CD4-positive, alpha-beta T cell treated with Interleukin-17A for 4 hours (primary cell): ENCODE results near the gene OGDH.
"Not testable (repeated sequence)": the region's sequence is repeated elsewhere in the genome, so short reads cannot be mapped to it uniquely, and the experiment has no call there.

Source experiments
- DNase-seq: peaks from one replicate; pipeline ENCODE4 v3.0.0-alpha.2; 2020; ENCODE audit warnings: mixed read lengths

OGDH gene

DNA sequence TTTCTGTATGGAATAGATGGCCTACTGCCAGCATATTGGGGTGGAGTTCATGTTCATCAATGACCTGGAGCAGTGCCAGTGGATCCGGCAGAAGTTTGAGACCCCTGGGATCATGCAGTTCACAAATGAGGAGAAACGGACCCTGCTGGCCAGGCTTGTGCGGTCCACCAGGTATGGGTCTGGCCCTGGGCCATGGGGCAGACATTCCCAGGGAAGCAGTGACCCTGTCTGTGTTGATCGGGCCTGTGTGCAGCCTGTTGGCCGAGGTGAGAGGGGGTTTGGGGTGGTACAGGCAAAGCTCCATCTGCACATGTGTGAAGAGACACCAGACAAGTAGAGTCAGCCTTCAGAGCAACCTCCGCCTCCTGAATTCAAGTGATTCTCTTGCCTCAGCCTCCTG is 67.3 kb downstream of the OGDH start:
- DNase-seq: no peak

DNA sequence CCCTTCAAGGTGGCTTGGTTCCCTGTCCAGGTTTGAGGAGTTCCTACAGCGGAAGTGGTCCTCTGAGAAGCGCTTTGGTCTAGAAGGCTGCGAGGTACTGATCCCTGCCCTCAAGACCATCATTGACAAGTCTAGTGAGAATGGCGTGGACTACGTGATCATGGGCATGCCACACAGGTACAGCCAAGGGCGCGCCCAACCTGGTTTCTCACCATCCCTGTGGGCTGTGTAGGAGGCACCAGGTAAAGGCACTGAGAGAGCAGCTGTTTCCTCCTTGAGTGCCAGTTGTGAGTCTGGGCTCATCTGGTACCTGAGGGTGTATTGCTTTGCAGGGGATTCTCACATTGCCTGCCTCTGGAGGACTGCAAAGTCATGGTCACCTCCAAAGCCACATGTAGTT is 68.0 kb downstream of the OGDH start:
- no peak for DNase-seq

DNA sequence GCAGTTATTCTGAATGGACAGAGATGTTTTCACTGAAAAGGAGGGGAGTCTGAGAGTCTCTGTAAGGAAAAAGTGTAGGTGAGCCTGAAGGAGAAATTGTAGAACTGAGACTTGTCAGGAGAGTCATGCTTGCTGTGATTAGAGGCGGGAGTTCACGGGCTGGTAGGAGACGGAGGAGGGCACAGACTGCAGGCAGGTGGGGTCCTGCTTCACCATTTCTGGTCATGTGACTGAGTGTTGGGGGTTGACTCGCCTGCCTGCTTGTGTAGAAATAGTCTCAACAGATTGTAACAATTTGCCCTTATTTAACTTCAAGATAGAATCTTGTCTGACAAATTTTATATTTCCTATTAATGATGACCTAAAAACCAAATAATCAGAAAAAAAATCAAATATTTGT is 70.3 kb downstream of the OGDH start:
- DNase-seq: no peak

DNA sequence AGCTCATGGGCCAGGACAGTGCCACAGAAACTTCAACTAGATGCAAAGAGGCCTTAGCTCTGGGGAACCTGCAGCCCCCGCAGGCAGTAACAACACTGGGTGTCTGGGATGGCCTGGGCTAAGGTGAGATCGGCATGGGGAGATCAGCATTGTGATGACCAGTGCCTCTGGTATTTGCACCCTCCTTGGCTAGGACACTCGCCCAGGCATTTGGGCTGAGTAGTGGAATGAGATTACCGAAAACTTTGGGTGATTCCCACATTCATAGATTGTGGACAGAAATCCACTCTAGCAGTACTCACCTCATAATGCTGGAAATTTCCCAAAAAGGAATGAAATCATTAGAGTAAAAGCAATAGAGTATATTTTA is 71.7 kb downstream of the OGDH start:
- no peak for DNase-seq

DNA sequence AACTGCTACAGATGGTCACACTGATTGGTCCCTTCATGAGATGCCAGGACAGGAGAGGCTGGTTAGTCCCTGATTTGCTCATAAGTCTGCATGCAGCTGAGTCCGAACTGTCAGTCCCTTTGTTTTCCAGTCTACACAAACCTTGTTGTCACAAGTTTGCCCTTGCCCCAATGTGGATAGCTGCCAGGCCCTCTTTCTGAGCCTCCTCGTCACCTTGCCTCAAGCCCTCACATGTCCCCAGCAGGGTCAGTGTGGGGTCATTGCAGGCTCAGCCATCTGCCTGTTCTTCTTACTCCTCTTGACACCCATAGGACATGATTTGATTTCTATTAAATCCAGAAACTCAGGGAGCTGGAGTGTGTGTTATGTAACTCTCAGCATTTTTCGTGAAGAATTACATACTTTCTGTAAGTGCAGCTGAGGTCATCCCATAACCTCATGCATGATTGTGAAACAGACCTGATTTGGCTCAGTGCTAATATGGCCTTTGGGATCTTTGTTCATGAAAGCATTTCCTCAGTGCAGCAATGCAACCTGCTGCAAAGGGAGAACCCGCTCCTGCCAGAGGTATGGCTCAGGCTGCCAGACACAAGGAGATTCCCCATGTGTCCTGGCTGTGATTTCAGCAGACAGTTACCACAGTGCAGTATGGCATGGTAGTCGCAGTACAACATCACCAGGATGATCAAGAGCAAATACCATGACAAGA is 72.2 kb downstream of the OGDH start:
- DNase-seq: no peak

DNA sequence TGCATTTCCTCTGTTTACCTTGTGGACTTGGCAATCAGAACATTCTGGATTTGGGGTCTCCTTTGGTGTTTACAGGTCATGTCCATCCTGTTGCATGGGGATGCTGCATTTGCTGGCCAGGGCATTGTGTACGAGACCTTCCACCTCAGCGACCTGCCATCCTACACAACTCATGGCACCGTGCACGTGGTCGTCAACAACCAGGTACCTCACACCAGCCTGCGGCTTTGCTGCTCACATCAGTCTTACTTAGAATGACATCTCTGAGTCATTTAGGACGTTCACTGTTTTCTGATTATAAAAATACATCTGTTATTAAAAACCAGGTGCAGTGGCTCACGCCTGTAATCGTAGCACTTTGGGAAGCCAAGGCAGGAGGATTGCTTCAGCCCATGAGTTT is 75.2 kb downstream of the OGDH start:
- DNase-seq: no peak

DNA sequence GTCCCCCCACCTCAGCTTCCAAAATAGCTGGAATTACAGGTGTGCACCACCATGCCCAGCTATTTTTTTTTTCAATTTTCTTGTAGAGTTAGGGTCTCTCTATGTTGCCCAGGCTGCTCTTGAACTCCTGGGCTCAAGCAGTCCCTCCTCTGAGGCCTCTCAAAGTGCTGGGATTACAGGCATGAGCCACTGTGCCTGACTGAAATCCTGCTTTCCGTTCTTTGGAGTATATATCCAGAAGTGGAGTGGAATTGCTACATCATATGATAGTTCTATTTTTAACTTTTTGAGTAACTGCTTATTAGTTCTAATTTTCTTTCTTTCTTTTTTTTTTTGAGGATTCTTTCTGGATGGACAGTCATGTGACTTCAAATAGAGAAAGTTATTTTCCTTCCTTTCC is 79.3 kb downstream of the OGDH start:
- no peak for DNase-seq

DNA sequence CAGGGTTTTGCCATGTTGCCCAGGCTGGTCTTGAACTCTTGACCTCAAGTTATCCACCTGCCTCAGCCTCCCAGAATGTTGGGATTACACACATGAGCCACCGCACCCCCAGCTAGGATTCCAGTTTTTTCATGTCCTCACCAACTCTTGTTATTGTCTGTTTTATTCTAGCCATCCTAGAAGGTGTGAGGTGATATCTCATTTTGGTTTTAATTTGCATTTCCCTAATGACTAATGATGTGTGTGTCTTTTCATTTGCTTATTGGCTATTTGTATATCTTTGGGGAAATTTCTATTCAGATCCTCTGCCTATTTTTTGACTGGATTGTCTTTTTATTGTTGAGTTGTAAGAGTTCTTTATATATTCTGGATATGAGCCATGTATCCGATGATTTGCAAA is 83.0 kb downstream of the OGDH start:
- DNase-seq: no peak

DNA sequence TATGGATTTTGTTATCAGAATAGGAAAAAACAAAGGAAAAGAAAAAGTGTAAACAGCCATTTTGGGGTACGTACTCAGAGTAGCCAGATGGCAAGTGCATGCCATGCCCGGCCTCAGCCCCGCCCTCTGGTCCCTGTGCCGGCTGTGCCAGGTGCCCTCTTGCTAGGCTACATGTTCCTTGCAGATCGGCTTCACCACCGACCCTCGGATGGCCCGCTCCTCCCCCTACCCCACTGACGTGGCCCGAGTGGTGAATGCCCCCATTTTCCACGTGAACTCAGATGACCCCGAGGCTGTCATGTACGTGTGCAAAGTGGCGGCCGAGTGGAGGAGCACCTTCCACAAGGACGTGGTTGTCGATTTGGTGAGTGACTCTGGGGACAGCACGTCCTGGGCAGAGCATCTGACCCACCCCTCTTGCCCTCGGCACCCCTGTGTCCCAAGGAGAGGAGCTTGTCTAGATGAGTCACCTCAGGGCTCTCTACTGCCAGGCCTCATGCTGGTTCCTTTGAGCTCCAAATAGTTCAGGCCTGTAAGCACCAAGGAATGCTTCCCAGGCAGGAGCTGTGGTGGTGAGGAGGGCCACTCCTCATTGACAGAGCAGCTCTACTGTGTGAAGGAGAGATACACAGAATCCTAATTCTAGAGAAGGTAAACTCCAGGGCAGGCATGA is 87.3 kb downstream of the OGDH start:
- DNase-seq: no peak

DNA sequence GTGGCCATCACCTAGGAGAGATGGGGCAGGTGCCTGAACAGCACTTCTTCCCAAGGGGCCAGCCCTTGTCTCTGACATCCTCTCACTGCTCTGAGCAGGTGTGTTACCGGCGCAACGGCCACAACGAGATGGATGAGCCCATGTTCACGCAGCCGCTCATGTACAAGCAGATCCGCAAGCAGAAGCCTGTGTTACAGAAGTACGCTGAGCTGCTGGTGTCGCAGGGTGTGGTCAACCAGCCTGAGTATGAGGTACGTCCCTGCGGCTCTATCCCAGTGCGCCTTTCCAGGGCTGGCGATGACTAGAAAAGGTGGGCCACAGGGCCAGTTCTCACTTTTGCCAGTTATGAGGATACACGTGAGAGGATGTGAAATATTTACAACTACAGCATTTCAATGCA is 87.9 kb downstream of the OGDH start:
- no peak for DNase-seq

DNA sequence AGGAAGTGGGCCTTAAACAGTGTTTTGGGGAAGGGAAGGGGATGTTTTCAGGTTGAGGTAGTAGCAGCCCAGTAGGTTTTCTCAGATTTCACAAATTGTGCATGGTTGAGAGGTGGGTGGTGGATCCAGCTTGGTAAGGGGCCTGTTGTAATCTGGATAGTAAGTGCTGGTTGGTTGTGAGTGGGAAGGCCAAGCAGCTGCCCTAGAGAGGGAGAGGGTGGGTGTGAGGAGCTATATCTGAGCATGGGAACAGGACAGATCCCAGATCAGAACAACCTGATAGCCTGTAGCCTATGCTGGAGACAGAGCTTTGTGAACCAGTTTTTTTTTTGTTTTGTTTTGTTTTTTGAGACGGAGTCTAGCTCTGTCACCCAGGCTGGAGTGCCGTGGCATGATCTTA is 88.3 kb downstream of the OGDH start:
- no peak for DNase-seq

DNA sequence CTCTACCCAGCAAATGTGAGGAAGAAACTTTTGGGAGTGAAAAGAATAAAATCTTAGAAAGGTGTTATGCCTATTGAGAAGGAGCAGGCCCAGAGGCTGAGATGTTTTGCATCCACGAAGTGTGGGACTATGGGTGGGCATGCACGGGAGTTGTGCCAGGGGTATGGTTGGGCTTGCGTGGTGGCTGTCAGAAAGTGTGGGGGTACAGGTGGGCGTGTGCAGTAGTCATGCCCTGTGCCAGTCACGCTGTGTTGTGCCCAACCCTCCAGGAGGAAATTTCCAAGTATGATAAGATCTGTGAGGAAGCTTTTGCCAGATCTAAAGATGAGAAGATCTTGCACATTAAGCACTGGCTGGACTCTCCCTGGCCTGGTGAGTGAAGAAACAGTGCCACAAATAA is 89.3 kb downstream of the OGDH start:
- no peak for DNase-seq

DNA sequence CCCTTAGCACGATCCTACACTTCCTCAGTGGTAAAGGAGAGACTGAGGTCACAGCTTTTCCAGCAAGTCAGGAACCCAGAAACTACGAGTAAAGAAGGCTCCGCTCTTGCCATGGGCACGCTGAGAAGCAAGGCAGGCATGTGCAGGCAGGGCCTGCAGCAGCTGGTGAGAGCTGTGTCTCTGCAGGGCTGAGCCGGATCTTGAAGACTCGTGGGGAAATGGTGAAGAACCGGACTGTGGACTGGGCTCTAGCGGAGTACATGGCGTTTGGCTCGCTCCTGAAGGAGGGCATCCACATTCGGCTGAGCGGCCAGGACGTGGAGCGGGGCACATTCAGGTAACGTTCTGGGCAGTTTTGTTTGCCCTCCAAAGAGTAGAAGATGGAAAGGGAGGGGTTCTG is 90.3 kb downstream of the OGDH start:
- no peak for DNase-seq

DNA sequence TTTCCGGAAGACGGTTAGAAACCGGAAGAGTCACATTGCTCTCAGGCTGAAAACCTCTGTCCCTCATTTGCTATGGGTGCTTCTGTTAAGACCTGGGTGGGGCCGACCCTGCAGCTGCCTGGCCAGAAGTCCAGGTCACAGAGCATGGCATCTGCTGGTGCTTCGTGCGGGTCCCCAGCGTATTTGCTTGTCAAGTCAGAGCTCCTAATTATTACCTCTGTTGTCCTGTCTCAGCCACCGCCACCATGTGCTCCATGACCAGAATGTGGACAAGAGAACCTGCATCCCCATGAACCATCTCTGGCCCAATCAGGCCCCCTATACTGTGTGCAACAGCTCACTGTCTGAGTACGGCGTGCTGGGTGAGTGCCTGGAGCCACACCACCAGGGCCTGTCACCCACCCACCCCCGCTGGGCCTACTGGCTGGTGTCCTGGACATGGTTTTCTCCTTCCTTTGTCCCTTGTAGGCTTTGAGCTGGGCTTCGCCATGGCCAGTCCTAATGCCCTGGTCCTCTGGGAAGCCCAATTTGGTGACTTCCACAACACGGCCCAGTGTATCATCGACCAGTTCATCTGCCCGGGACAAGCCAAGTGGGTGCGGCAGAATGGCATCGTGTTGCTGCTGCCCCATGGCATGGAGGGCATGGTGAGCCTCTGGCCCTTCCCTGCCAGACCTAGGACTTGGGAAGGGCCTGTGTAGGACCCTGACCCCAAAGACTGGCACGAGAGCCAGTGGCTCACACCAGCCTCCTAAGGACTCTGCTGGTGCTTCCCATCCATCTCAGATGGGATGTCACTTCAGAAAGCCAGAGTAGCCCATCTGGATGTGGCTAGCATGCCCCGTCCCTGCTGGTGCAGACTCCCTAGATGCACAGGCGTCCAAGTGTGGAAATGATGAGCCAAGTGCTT is 91.0 kb downstream of the OGDH start:
- DNase-seq: no peak

DNA sequence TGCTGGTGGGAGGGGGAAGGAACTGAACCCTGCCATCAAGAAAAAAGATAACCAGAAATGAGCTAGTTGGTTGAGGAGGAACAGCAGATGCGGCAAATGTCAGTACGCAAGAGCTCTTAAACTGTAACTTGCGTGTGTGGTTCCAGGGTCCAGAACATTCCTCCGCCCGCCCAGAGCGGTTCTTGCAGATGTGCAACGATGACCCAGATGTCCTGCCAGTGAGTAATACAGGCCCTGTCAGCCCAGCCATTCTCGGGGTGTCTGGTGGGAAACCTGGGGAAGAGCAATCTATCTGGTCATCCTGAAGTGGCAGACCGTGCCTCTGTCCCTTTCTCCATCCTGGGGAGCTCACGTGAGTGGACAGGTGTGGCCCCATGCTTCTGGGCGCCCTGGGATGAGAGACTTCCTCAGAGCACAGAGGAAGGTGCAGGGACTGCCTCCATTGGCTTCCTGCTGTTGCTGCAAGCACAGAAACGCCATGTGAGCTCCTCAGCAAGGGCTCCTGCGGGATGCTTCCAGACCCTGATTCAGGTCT is 91.7 kb downstream of the OGDH start:
- DNase-seq: no peak

DNA sequence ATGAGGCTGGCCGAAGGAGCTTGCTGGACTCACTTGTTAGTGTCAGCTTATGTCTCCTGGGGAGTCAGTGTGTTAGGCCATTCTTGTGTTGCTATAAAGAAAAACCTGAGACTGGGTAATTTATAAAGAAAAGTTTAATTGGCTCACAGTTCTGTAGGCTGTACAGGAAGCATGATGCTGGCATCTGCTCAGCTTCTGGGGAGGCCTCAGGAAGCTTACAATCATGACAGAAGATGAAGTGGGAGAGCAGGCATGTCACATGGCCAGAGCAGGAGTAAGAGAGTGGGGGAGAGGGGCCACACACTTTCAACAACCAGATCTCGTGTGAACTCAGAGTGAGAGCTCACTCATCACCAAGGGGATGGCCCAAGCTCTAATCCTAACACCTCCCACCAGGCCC is 93.2 kb downstream of the OGDH start:
- DNase-seq: not testable (repeated sequence)

DNA sequence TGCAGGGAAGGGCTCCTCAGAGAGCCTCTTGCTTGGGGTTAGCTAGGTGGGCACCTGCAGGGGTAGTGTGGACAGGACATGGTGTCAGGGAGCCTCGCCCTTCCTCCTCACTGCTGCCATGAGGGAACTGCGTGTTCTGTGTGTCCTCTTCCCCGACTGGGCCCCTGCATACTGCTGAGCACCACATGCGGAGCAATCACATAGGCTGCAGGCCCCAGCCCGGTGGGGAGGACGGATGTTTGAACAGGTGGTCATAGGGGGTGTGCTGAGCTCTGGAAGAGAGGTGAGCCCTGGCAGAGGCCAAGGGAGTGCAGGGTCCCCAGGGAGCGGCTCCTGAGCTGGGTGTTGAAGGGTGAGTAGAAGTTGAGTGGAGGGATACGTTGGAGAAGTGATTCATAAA is 93.9 kb downstream of the OGDH start:
- no peak for DNase-seq

DNA sequence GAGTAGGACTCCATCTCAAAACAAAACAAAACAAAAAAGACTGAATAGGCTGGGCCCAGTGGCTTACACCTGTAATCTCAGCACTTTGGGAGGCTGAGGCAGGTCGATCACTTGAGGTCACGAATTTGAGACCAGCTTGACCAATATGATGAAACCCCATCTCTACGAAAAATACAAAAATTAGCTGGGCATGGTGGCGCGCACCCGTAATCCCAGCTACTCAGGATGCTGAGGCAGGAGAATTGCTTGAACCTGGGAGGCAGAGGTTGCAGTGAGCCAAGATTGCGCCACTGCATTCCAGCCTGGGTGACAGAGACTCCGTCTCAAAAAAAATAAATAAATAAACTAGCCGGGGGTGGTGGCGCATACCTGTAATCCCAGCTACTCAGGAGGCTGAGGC is 97.0 kb downstream of the OGDH start:
- not testable (repeated sequence) for DNase-seq

DNA sequence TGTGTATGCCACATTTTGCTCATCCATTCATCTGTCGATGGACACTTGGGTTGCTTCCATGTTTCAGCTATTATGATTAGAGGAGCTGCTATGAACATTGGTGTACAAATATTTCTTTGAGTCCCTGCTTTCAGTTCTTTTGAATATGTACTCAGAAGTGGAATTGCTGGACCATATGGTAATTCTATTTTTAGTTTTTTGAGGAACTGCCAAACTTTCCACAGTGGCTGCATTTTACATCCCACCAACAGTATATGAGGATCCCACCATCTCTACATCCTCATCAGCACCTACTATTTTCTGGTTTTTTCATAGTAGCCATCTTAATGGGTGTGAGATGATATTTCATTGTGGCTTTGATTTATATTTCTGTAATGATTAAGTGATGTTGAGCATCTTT is 97.5 kb downstream of the OGDH start:
- no peak for DNase-seq

DNA sequence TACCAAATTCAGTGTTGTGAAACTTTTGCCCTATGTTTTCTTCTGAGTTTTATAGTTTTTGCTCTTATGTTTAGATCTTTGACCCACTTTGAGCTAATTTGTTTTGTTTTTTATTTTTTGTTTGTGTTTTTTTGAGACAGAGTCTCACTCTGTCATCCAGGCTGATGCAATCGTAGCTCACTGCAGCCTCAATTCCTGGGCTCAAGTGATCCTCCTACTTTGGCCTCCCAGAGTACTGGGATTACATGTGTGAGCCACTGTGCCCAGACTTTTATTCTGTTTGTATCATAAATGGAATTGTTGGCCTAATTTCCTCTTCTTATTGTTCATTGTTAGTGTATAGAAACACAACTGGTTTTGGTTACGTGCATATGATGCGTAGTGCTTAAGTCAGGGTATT is 99.0 kb downstream of the OGDH start:
- DNase-seq: no peak

DNA sequence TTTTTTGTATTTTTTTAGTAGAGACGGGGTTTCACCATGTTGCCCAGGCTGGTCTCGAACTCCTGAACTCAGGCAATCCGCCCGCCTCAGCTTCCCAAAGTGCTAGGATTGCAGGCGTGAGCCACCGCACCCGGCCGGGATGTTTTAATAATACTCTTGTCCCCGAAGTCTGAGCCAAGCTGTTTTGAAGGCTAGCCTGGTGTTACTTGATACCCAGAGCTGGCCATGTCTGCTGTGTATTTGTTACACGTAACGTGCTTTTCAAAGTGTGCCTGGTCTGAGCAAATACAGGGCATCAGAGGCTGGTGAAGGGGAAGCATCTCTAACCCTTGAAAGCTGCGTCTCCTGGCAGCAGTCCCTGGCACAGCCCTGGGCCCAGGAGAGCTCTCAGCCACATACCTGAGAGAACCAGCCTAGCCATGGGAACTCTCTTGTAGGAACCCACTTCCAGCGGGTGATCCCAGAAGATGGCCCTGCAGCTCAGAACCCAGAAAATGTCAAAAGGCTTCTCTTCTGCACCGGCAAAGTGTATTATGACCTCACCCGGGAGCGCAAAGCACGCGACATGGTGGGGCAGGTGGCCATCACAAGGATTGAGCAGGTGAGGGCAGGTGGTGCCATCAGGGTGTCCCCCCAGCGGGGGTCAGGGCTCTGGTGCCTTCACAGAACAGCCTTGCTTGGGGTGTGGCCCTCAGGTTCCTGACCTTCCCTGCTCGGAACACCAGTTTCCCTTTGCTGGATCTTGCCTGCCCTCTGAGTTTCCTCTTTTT is 100.5 kb downstream of the OGDH start:
- no peak for DNase-seq

DNA sequence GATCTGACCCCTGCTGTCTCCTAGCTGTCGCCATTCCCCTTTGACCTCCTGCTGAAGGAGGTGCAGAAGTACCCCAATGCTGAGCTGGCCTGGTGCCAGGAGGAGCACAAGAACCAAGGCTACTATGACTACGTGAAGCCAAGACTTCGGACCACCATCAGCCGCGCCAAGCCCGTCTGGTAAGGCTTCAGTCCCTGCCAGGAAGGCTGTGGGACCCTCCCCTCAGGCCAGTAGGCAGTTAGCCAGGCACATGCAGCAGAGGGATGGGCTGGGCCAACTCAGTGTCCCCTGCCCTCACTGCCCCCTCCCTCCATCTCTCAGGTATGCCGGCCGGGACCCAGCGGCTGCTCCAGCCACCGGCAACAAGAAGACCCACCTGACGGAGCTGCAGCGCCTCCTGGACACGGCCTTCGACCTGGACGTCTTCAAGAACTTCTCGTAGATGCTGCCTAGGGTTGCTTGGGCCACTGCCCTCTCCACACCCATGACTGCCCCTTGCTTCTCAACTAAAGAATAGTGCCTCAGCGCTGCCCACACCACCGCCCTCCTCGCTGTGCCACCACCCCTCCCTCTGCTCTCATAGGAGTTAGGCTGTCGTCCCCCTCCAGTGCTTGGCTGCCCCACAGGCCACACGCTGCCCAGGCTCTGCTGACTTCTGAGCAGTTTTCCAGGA is 101.3 kb downstream of the OGDH start:
- DNase-seq: no peak
